Mucosa of gallbladder (tissue), 1 donor: Measurements from ENCODE around the gene MANBA. TPM values are rescaled to one million over a fixed set of nuclear protein-coding genes. Genes with fewer than 3 reads are reported as not detected.

ENCODE experiments used
- DNase-seq: peaks from one replicate; pipeline ENCODE4 v3.0.0-alpha.2; 2020; ENCODE audit warnings: low spot score
- total RNA-seq: library from RNA; stranded (reverse); gene quantifications from one replicate; pipeline ENCODE4 v1.2.1, GENCODE V29; 2021
- donor health status: DM: no; HTN: no; CAD: no.

Gene MANBA
- total RNA-seq, result 42.1 TPM

DNA sequence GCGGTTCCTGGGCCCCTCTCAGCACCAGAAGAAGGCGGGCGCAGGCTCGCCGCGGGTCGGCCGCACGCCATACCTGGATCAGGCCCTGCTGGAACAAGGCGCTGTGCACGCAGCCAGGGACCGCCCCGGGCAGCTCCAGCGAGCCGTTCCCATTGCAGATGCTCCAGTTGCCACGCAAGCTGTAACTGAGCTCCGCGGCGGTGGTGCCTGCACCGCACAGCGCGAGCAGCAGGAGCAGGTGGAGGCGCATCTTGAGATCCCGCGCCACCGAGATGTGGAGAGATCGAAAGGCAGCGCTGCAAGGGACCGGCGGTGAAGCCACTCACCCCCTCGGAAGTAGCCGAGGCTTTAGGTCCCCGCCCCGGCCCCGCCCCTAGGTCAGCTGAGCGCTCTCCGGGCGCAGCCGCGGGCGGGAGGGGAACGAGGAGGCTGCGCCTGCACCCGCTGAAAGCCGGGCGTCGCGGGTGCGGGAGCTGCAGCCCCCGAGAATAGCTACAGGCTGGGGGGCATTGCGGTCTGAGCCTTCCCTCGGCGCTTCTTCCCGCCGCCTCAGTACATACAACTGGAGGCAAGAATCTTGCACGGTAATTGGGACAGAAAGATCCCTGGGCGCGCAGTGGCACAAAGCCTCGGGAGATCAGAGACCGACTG is at the start of gene MANBA:
MANBA (minus strand) TSS at position 324 of the 651 bp plus-strand sequence; CDS start at position 250, 74 bp downstream.
- peak; percentile 86 for DNase-seq

DNA sequence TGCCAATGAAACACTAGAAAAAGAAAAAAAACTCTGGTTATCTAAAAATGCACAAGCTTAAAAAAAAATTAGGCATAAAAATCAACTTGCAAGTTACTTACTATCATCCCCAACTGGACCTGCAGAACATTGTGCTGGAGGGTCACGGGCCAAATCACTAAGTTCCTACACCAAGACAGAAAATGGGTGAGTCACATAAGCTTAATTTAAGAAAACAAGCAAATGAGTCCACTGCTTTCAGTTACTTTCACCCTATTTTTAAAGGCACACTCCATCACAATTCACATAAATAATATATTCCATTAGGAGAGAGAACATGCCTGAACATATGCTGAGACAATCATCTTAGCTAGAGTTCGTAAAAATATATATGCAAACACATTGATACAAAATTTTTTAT is 48.9 kb upstream of the MANBA start:
- no peak for DNase-seq

- no peak for DNase-seq
These were observed 48.4 kb upstream of the MANBA start for GRCh38 chr4:102809190-102809589.

- no peak for DNase-seq
These were observed 47.2 kb upstream of the MANBA start for GRCh38 chr4:102808009-102808408.

GRCh38 chr4:102807345-102807744 is 46.6 kb upstream of the MANBA start:
- no peak for DNase-seq

GRCh38 chr4:102799816-102800215 is 39.0 kb upstream of the MANBA start:
- no peak for DNase-seq

DNA sequence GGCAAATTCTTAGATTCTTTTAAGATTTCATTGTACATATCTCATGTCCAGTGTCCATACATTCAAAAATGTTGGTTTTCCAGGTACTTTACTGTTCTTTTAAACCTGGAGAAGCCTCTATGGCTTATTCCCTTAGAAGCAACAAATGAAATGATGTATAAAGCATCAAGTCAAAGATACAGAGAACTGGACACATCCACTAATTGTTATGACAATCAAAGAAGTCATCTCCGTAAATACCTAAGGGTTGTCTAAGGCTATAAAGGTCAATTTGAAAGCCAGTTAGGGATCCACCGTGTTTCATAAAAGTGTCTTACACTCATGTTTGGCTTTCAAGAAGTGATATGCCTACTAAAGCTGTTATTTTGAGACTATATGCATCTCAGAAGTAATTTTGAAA is 34.2 kb upstream of the MANBA start:
- DNase-seq, result no peak

DNA sequence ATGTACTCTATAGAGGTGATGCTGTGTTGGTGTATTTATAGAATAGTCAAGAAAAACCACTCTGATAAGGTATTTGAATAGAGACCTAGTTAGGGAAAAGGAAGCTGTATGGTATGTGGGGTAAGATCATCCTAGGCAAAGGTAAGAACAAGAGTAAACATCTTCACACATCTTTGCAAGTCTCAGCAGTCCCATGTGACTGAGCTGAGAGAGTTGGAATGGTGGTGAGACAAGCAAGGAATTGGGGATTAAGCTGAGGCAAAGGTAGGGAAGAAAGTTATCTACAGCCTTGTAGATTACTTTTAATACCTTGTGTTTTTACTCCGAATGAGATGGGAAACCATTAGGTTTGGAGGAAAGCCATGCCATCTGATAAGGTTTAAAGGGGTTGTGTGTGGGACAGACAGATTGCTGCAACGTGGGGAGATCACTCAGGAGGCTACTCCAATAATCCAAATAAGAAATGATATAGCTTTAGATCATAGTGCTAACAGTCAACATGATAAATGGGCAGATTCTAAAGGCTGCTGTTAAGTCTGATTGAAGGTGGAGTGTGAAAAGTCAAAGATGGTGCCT is 31.7 kb upstream of the MANBA start:
- DNase-seq, result no peak

GRCh38 chr4:102791318-102791835 is 30.6 kb upstream of the MANBA start:
- no peak for DNase-seq

- DNase-seq, result no peak
These were observed 28.5 kb upstream of the MANBA start for GRCh38 chr4:102789317-102789717.

GRCh38 chr4:102787944-102788343 is 27.2 kb upstream of the MANBA start:
- no peak for DNase-seq

GRCh38 chr4:102787096-102787881 is 26.5 kb upstream of the MANBA start:
- no peak for DNase-seq

- DNase-seq, result no peak
These were observed 25.5 kb upstream of the MANBA start for GRCh38 chr4:102786279-102786678.

- DNase-seq, result no peak
These were observed 22.2 kb upstream of the MANBA start for GRCh38 chr4:102783006-102783405.

- DNase-seq, result no peak
These were observed 20.8 kb upstream of the MANBA start for GRCh38 chr4:102781570-102781969.

DNA sequence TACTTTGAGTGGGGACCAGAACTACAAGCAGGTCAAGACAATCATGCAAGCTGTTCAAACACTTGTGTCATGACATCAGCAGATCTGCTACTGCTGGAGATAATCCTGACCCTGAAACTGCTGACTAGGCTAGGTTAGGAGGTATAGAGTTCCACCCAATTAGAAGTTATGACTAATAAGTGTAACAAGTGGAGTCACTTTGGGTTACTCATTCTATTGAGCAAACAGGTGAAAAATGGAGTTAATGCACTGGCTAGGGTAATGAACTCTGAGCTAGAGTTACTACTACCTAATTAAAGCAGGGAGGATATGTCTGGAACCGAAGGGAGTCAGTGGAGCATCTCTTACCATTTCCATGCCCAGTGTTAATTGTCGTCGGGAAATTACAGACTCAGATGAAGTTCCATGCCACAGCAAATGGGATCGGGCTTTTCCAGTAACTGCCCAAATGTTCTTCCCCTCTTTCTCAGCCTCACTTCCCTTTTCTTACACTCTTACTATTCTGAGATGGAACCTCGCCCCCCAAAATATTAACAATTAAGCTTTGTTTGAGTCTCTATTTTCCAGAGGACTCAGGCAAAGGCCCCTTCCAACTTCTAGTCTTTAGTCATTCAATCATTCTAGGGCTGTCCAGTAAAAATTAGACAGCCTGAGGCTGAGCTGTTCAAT is 19.8 kb upstream of the MANBA start:
- peak; percentile 34 for DNase-seq

GRCh38 chr4:102779204-102779603 is 18.4 kb upstream of the MANBA start:
- no peak for DNase-seq

GRCh38 chr4:102778720-102779119 is 18.0 kb upstream of the MANBA start:
- peak; percentile 79 for DNase-seq

DNA sequence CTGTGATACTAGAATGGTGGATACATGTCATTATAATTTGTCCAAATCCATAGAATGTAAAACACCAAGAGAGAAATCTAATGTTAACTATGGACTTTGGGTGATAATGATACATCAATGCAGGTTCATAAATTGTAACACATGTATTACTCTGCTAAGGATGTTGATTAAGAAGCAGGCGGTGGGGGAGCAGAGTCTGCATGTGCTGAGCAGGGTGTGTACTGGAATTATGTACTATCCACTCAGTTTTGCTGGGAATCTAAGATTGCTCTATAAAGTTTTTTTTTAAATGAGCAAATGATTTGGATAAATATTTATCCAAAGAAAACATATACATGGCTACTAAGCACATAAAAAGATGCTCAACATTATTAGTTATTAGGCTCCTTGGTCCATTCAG is 15.0 kb upstream of the MANBA start:
- DNase-seq, result no peak

DNA sequence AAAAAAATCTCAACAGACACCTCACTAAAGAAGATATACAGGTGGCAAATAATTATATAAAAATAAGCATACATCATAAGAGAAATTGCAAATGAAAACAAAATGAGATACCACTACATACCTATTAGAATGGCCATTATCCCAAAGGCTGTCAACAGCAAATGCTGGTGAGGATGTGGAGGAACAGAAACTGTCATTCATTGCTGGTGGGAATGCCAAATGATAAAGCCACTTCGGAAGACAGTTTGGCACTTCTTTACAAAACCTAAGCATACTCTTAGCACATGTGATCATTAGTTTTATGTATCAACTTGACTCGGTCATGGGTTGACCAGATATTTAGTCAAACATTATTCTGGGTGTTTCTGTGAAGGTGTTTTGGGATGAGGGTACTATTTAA is 13.5 kb upstream of the MANBA start:
- no peak for DNase-seq

DNA sequence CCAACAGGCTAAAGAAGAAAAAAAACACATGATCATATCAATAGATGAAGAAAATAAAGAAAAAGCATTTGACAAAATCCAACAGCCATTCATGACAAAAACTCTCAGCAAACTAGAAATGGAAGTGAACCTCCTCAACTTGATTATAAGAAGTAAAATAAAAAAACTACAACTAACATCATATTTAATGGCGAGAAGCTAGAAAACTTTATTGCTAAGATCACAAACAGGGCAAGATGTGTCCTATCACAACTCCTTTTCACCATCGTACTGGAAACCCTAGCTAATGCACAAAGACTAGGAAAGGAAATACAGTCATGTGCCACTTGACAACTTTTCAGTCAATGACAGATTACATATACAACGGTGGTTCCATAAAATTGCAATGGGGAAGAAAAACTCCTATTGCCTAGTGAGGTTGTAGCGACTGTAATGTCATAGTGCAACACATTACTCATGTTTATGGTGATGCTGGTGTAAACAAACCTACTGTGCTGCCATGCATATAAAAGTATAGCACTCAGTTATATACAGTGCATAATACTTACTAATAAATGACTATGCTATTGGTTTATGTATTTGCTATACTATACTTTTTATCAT is 12.1 kb upstream of the MANBA start:
- DNase-seq, result no peak

GRCh38 chr4:102764901-102765300 is 4.1 kb upstream of the MANBA start:
- no peak for DNase-seq
